22Rv1 (cell line): ENCODE results near the gene FAM227B.

ENCODE experiments used
- H3K27ac ChIP-seq: fragments of 450-650 bp; 2 replicates; pipeline ENCODE4 v1.5.1; 2017
- CTCF ChIP-seq: fragments of 450-650 bp; IDR thresholded peaks from 2 replicates; pipeline ENCODE4 v1.5.1; 2017; ENCODE audit warnings: mild to moderate bottlenecking
- ZFX ChIP-seq: fragments of 450-650 bp; IDR thresholded peaks from 2 replicates; pipeline ENCODE4 v1.6.1; 2017; ENCODE audit warnings: antibody characterized with exemption, borderline replicate concordance

The FAM227B gene

GRCh38 chr15:49297584-49297983 lies 323.0 kb downstream of the FAM227B start:
- no peak overlapping the region for H3K27ac ChIP-seq
- TF ChIP-seq ZFX (no peak), CTCF (no peak)

- TF ChIP-seq ZFX: no peak
- TF ChIP-seq CTCF: no peak
- H3K27ac ChIP-seq: no peak overlapping the region
Measured at GRCh38 chr15:49296258-49296657, 324.4 kb downstream of the FAM227B start.

GRCh38 chr15:49293941-49294340 lies 326.7 kb downstream of the FAM227B start:
- no peak for TF ChIP-seq CTCF
- no peak overlapping the region for H3K27ac ChIP-seq

- TF ChIP-seq CTCF (no peak), ZFX (no peak)
Measured at GRCh38 chr15:49290191-49290590, 330.4 kb downstream of the FAM227B start.

GRCh38 chr15:49288391-49288790 lies 332.2 kb downstream of the FAM227B start:
- H3K27ac ChIP-seq: no peak overlapping the region
- TF ChIP-seq CTCF: no peak
- TF ChIP-seq ZFX: no peak

More at GRCh38 chr15:49290191-49290590, 330.4 kb downstream of the FAM227B start:
- no peak overlapping the region for H3K27ac ChIP-seq

GRCh38 chr15:49287481-49287880 lies 333.1 kb downstream of the FAM227B start:
- no peak for TF ChIP-seq CTCF
- no peak for TF ChIP-seq ZFX
- H3K27ac ChIP-seq: no peak overlapping the region

- TF ChIP-seq CTCF (no peak), ZFX (no peak)
- H3K27ac ChIP-seq: no peak overlapping the region
Measured at GRCh38 chr15:49286649-49287404, 333.8 kb downstream of the FAM227B start.
